IPS-18c (cell line): ENCODE results near the gene LRRC74B.
"Not testable (repeated sequence)": the region's sequence is repeated elsewhere in the genome, so short reads cannot be mapped to it uniquely, and the experiment has no call there.

ENCODE experiments used
- H3K4me3 ChIP-seq: 2 replicates; pipeline ENCODE4 v1.7.0; 2013; ENCODE audit warnings: low read depth, mild to moderate bottlenecking, low read length, moderate library complexity; ENCODE audit not compliant: insufficient read depth
- H3K9me3 ChIP-seq: one replicate; pipeline ENCODE4 v1.6.1; 2013; ENCODE audit warnings: mild to moderate bottlenecking, low read length, moderate library complexity; ENCODE audit not compliant: control insufficient read depth, insufficient read depth

The LRRC74B gene

DNA sequence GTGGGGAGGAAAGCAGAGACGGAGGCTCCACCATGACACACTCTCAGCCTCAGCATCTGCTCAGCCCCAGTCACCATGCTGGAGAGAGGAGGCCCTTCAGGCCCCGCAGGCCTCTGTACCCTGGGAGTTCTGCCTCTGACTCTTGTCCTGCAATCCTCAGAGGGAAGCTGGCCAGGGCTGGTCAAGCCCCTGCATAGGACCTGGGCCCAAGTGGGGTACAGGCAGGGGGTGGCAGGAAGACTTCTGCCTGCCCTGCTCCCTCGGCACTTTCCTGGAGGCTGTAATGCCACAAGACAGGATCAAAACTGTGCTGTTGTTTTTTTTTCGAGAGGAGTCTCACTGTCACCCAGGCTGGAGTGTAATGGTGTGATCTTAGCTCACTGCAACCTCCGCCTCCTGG, 33.7 kb downstream of the LRRC74B start:
- no peak overlapping the region for H3K4me3 ChIP-seq
- H3K9me3 ChIP-seq: no peaks in the 10 kb centered on the region

DNA sequence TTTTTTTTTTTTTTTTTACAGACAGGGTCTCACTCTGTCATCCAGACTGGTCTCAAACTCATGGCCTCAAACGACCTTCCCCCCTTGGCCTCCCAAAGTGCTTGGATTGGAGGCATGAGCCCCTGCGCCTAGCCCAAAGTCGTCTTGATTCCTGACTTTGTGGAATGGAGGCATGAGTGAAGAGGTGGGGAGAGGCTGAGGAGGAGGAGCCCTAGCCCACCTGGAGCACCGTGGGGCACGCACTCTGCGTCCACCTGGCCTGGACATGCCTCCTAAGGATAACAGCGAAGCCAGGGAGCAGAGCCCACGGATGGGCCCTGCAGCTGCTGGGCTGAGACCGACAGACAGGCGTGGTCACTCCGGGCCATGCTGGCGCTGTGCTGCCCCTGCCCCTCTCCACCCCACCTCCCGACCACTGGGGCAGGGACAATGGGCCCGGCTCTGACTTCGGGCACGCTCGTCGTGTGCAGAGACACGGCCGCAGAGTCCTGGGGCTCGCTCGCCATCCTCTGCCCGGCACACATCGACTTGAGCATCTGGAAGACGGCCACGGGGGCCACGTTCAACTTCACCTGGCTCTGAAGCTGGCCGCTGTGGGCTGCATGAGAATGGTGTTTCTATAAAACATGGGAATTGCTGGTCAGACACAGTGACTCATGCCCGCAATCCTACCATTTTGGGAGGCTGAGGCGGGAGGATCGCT, 34.8 kb downstream of the LRRC74B start:
- H3K4me3 ChIP-seq: no peak overlapping the region
- no peaks in the 10 kb centered on the region for H3K9me3 ChIP-seq

- H3K4me3 ChIP-seq: no peak overlapping the region
- no peaks in the 10 kb centered on the region for H3K9me3 ChIP-seq
Observed at GRCh38 chr22:21082248-21082647, 36.5 kb downstream of the LRRC74B start.

DNA sequence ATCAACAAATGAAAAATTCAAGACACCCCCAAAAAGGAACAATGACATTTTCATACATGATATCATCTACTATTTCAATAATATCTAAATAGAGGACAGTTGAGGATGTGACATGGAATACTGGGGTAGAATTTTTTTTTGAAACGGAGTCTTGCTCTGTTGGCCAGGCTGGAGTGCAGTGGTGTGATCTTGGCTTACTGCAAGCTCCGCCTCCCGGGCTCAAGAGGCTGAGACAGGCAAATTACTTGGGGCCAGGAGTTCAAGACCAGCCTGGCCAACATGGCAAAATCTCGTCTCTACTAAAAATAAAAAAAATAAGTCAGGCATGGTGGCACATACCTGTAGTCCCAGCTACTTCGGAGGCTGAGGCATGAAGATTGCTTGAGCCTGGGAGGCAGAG, 41.4 kb downstream of the LRRC74B start:
- no peaks in the 10 kb centered on the region for H3K9me3 ChIP-seq
- no peak overlapping the region for H3K4me3 ChIP-seq

- H3K9me3 ChIP-seq: not testable (repeated sequence)
Observed at GRCh38 chr22:21087926-21088325, 42.2 kb downstream of the LRRC74B start.

GRCh38 chr22:21091220-21091619, 45.5 kb downstream of the LRRC74B start:
- not testable (repeated sequence) for H3K4me3 ChIP-seq, H3K9me3 ChIP-seq

More at GRCh38 chr22:21087926-21088325, 42.2 kb downstream of the LRRC74B start:
- H3K4me3 ChIP-seq: not testable (repeated sequence)

- H3K4me3 ChIP-seq: no peak overlapping the region
- H3K9me3 ChIP-seq: no peaks in the 10 kb centered on the region
Observed at GRCh38 chr22:21092797-21093554, 47.2 kb downstream of the LRRC74B start.

GRCh38 chr22:21093555-21094137, 47.9 kb downstream of the LRRC74B start:
- H3K4me3 ChIP-seq, H3K9me3 ChIP-seq: not testable (repeated sequence)

DNA sequence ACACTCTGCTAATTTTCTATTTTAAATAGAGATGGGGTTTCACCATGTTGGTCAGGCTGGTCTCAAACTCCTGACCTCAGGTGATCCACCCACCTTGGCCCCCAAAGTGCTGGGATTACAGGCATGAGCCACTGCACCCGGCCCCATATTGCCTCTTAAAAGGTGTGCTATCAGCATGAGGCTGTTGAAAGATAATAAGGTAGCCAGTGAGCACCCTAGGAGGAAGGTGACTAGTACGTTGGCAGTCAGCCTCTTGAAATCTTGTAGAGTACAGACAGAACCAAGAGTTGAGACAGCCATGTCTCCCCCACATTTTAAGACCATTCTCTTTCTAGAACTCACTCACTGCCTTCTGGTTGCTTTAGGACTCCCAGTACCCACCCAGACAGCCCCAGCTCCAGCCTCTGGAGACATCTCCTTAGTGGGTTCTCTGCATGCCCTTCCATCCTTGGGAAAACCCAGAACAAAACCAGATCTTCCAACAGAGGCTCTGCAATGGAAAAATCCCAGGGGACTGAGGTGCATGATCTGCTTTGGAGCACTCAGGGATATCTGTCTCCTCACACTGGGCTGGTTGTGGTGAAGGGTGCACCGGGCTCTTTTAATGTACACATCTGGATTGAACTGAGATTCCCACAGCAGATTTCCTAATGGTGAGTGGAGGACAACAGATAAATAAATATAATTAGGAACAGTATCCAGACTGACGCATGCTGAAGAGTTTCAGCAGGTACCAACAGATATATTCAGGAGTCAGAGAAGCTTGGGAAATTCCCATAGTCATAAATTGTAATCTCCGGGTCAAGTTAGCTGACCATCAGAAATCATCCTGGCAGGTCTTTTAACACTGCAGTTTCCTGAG, 49.4 kb downstream of the LRRC74B start:
- no peak overlapping the region for H3K4me3 ChIP-seq
- no peaks in the 10 kb centered on the region for H3K9me3 ChIP-seq

DNA sequence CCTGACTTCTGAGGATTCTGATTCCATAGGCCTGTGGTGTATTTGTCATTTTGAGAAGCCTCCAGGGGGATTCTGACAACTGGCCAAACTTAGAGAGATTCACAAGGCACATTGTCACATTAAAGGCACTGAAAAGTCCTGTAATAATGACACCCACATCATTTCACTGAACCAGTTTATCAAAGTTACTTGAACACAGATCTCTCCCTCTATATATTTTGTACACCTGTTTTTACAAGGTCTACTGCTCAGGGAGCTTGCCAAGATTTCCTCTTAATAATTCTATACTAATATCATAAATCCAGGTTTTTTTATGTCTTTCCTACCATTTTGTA, 50.0 kb downstream of the LRRC74B start:
- no peaks in the 10 kb centered on the region for H3K9me3 ChIP-seq

DNA sequence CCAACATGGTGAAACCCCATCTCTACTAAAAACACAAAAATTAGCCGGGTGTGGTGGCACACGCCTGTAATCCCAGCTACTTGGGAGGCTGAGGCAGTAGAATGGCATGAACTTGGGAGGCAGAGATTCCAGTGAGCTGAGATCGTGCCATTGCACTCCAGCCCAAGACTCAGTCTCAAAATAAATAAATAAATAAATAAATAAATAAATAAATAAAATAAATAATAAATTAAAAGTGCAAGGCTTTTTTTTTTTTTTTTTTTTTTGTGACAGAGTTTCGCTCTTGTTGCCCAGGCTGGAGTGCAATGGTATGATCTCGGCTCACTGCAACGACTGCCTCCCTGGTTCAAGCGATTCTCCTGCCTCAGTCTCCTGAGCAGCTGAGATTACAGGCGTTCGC, 51.1 kb downstream of the LRRC74B start:
- H3K9me3 ChIP-seq, H3K4me3 ChIP-seq: not testable (repeated sequence)

More for the DNA sequence above, 50.0 kb downstream of the LRRC74B start:
- H3K4me3 ChIP-seq: no peak overlapping the region

DNA sequence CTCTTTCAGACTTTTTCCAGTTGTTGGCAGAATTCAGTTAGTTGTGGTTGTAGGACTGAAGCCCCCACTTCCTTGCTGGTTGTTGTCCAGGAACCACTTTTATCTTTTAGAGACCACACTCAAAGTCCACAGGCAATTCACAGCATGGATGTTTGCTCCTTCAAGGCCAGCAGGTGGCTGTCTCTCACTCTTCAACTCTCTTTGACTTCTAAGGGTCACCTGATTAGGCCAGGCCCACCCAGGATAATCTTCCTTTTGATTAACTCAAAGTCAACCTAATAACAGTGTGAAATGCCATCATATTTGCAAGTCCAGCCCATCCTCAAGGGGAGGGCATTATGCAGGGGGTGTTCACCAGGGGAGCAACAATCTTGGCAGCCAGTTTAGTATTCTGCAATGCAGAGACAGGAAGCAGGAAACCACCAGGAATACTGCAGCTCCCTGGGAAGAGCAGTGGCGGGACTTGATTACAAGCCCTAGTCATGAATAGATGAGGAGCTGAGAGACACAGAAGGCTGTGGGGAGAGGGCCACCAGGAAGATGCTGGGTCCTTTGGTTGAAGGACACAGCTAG, 52.4 kb downstream of the LRRC74B start:
- H3K9me3 ChIP-seq: no peaks in the 10 kb centered on the region

GRCh38 chr22:21099578-21099977, 53.8 kb downstream of the LRRC74B start:
- no peak overlapping the region for H3K4me3 ChIP-seq
- no peaks in the 10 kb centered on the region for H3K9me3 ChIP-seq

More for the DNA sequence above, 52.4 kb downstream of the LRRC74B start:
- H3K4me3 ChIP-seq: no peak overlapping the region

DNA sequence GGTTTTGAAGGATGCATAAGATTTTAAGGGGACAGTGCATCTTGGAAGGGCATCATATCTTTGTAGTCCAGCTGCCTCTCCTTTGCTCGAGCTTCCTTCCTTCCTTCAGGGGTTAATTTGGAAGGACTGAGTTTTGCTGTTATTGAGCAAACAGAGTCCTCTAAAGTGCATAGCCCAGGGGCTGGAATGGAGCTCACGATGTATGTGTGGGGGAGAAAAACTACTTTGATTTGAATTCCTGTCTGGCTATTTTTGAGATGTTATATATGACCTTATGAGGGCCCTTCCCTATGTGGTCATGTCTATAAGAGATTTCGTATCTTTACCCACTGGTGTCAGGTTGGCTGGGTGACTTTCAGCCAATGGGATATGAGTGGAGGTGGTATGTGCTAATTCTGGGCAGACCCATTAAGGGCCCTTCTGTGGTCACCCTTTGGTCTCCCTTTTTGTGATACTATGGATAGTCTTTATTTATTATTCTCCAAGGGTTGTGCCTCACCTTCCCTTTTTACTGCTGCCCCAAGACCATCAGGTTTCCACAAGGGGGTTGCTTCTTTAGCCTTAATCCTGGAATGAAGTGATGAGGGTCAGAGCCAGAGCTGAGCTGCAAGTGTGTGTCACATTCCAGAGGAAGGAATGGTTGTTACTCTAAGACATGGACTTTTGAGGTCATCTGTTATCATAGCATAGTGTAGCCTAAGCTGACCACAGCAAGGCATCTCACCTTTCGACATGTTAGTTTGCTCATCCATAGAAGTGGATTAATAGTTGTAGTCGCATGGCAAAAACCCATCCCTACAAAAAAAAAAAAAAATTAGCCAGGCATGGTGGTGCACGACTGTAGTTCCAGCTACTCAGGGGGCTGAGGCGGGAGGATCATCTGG, 54.6 kb downstream of the LRRC74B start:
- Histone ChIP-seq H3K9me3 (no peaks in the 10 kb centered on the region), H3K4me3 (no peak overlapping the region)

- no peak overlapping the region for H3K4me3 ChIP-seq
- no peaks in the 10 kb centered on the region for H3K9me3 ChIP-seq
Observed at GRCh38 chr22:21101877-21102638, 56.3 kb downstream of the LRRC74B start.
